ENCODE results near the gene CLDN5. TPM values are rescaled to one million over a fixed set of nuclear protein-coding genes. Genes with fewer than 3 reads are reported as not detected.
"Not testable (repeated sequence)": the region's sequence is repeated elsewhere in the genome, so short reads cannot be mapped to it uniquely, and the experiment has no call there.

CLDN5 gene
- total RNA-seq, 4 donors from 2014 or later: 65.7 to 671 (median 224) TPM

DNA sequence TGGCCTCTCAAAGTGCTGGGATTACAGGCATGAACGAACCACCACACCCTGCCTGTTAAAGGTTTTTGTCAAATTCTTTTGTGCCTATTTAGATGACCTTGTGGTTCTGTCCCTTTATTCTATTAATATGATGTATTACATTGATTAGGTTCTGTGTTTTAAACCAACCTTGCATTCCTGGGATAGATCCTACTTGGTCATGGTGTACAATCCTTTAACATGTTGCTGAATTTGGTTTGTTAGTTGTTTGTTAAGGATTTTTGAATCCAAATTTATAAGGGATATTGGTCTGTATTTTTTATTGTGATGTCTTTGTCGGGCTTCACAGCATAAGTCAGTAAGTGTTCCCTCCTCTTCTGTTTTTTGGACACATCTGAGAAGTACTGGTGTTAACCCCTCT is 29.0 kb upstream of the CLDN5 start:
- Histone ChIP-seq H3K4me1 (no peaks in the 10 kb centered on the region), H3K4me3 (no peak overlapping the region), H3K27me3 (no peaks in the 10 kb centered on the region), H3K9me3 (no peaks in the 10 kb centered on the region), H3K27ac (no peak overlapping the region), H3K36me3 (no peaks in the 10 kb centered on the region)
- no peak for DNase-seq
- intact Hi-C loops (cut with DNase I; ENCODE audit: low total_unique reads): no loop called here
- TF ChIP-seq POLR2A (IDR thresholded peaks at IDR 0.05): no peak
- TF ChIP-seq, protein P1, sequence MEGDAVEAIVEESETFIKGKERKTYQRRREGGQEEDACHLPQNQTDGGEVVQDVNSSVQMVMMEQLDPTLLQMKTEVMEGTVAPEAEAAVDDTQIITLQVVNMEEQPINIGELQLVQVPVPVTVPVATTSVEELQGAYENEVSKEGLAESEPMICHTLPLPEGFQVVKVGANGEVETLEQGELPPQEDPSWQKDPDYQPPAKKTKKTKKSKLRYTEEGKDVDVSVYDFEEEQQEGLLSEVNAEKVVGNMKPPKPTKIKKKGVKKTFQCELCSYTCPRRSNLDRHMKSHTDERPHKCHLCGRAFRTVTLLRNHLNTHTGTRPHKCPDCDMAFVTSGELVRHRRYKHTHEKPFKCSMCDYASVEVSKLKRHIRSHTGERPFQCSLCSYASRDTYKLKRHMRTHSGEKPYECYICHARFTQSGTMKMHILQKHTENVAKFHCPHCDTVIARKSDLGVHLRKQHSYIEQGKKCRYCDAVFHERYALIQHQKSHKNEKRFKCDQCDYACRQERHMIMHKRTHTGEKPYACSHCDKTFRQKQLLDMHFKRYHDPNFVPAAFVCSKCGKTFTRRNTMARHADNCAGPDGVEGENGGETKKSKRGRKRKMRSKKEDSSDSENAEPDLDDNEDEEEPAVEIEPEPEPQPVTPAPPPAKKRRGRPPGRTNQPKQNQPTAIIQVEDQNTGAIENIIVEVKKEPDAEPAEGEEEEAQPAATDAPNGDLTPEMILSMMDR (IDR thresholded peaks at IDR 0.05): no peak

DNA sequence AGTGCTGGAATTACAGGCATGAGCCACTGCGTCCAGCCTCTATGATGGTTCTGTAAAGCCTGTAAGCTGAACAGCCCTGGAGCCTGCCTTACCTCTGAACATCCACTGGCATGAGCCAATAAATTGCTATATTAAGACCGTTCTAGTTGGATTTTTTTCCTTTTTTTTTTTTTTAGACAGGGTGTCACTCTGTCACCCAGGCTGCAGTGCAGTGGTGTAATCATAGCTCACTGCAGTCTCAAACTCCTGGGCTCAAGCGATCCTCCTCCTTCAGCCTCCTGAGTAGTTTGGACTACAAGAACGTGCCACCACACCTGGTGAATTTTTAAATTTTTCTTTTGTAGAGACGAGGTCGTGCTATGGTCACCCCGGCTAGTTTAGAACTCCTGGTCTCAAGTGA is 26.2 kb upstream of the CLDN5 start:
- intact Hi-C loops (cut with DNase I; ENCODE audit: low total_unique reads): no loop called here
- no peaks in the 10 kb centered on the region for H3K36me3 ChIP-seq
- H3K4me3 ChIP-seq: no peak overlapping the region
- no peak for DNase-seq
- no peaks in the 10 kb centered on the region for H3K4me1 ChIP-seq
- H3K27ac ChIP-seq: no peak overlapping the region
- TF ChIP-seq, protein P1 (IDR thresholded peaks at IDR 0.05): no peak
- TF ChIP-seq POLR2A (IDR thresholded peaks at IDR 0.05): no peak
- H3K9me3 ChIP-seq: no peaks in the 10 kb centered on the region
- no peaks in the 10 kb centered on the region for H3K27me3 ChIP-seq

DNA sequence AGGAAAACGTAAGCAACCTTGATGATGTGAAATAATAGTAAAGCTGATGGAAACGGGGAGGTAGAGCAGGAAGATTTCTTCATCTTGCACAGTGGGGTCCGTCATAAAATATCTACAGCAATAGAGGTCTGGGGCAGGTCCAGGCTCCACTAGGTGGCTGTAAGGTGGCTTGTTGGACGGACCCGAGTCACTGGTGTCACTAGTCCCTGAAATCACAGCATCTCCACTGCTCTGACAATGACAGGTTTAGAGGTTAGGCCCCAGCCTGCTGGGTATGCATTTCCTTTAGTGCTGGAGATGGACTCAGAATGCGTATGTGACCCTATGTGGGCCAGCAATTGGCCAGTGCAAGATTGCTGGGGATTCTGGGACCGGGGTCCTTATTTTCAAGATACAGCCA is 25.2 kb upstream of the CLDN5 start:
- no peak overlapping the region for H3K4me3 ChIP-seq

DNA sequence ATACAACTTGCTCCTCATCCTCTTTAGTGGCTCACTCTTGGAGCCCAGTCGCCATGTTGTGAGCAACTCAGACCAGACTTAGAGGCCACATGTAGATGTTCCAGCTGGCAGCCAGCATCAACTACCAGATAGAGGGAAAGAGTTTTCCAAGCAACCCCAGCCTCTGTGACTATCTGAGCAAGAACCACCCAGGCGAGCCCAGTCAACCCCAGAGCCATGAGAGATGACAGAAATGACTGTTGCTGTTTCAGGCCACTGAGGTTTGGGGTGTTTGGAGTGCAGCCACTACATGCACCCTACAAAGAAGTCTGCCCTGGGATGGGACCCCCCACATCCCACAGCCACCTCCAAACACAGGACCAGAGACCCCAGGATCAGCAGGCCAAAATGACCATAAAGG is 24.8 kb upstream of the CLDN5 start:
- no peak overlapping the region for H3K27ac ChIP-seq
- no peak for TF ChIP-seq POLR2A (IDR thresholded peaks at IDR 0.05)
- TF ChIP-seq, protein P1 (IDR thresholded peaks at IDR 0.05): no peak
- intact Hi-C loops (cut with DNase I; ENCODE audit: low total_unique reads): no loop called here
- DNase-seq: no peak
- H3K36me3 ChIP-seq: no peaks in the 10 kb centered on the region
- no peak overlapping the region for H3K4me3 ChIP-seq
- H3K9me3 ChIP-seq: no peaks in the 10 kb centered on the region
- H3K27me3 ChIP-seq: no peaks in the 10 kb centered on the region
- no peaks in the 10 kb centered on the region for H3K4me1 ChIP-seq

More for the DNA sequence above, 25.2 kb upstream of the CLDN5 start:
- no peaks in the 10 kb centered on the region for H3K9me3 ChIP-seq
- H3K27me3 ChIP-seq: no peaks in the 10 kb centered on the region
- no peak for DNase-seq
- H3K4me1 ChIP-seq: no peaks in the 10 kb centered on the region
- H3K27ac ChIP-seq: no peak overlapping the region
- H3K36me3 ChIP-seq: no peaks in the 10 kb centered on the region
- TF ChIP-seq, protein P1 (IDR thresholded peaks at IDR 0.05): no peak
- TF ChIP-seq POLR2A (IDR thresholded peaks at IDR 0.05): no peak
- intact Hi-C loops (cut with DNase I; ENCODE audit: low total_unique reads): no loop called here

DNA sequence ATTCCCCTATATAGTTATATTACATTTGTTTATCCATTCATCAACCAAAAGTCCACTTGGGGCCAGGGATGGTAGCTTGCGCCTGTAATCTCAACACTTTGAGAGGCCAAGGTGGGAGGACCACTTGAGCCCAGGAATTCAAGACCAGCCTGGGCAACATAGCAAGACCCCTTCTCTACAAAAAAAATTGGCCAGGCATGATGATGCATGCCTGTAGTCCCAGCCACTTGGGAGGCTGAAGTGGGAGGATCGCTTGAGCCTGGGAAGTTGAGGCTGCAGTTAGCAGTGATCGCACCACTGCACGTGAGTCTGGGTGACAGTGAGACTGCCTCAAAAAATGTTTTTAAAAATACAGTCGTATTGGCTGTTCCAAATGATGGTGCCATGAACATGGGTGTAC is 24.2 kb upstream of the CLDN5 start:
- H3K36me3 ChIP-seq; H3K4me3 ChIP-seq; H3K27ac ChIP-seq; H3K9me3 ChIP-seq; intact Hi-C loops (cut with DNase I; ENCODE audit: low total_unique reads); H3K4me1 ChIP-seq; H3K27me3 ChIP-seq; DNase-seq: not testable (repeated sequence)

DNA sequence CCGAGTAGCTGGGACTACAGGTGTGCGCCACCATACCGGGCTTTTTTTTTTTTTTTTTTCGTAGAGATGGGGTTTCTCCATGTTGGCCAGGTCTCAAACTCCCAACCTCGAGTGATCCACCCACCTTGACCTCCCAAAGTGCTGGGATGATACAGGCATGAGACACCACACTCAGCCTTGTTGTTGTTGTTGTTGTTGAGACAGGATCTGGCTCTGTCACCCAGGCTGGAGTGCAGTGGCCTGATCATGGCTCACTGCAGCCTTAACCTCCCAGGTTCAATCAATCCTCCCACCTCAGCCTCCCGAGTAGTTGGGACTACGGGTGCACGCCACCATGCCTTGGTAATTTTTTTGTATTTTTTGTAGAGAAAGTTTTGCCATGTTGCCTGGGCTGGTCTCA is 23.4 kb upstream of the CLDN5 start:
- no peaks in the 10 kb centered on the region for H3K36me3 ChIP-seq
- no peak for DNase-seq
- intact Hi-C loops (cut with DNase I; ENCODE audit: low total_unique reads): no loop called here

More for the DNA sequence above, 23.4 kb upstream of the CLDN5 start:
- Histone ChIP-seq H3K4me3 (no peak overlapping the region), H3K27me3 (no peaks in the 10 kb centered on the region), H3K4me1 (no peaks in the 10 kb centered on the region), H3K27ac (no peak overlapping the region), H3K9me3 (no peaks in the 10 kb centered on the region)
- TF ChIP-seq, protein P1 (IDR thresholded peaks at IDR 0.05): no peak
- TF ChIP-seq POLR2A (IDR thresholded peaks at IDR 0.05): no peak
